ENCODE results near the gene ST6GALNAC1. TPM values are rescaled to one million over a fixed set of nuclear protein-coding genes. Genes with fewer than 3 reads are reported as not detected.

Gene ST6GALNAC1
- polyA plus RNA-seq, 3 donors = not detected

DNA sequence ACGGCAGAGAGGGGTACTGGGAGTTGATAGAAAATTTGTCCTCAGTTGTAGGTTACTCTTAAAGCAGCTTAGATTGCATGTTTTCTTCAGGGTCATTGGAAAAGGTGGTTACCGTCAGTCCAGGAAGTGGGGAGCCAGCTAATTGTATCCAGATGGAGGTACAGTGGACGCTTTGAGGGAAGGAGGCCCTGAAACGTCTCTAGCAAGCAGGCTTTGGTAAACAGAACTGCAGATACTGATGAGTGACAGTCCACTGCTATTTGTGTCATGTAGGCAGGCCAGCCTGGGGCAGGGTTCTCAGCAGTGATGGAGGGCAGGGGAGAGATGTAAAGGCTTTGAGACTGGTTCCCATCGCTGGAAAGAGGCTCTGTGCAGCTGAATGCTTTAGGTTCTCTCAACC is 30.2 kb upstream of the ST6GALNAC1 start:
- 75% methylated on average over 4 of the region's 5 CpGs for WGBS (ENCODE audit: insufficient coverage)
- H3K27me3 Mint-ChIP-seq (ENCODE audit: low read depth in 3 of 3) = peaks cover 0 to 4% (median 1%) of the 10 kb centered on the region in 3 donors
- H3K4me2 ChIP-seq (replicated peaks; ENCODE audit: extremely low read depth, low read length, poor library complexity, severe bottlenecking) = no peak overlapping the region
- no peaks in the 10 kb centered on the region for H3K36me3 Mint-ChIP-seq
- peak overlapping the region in 1 of 7 donors; percentile 58 for H3K27ac Mint-ChIP-seq
- intact Hi-C loops (cut with micrococcal nuclease) = loop anchor here (2.0 to 10.0 kb wide), 3 partner anchors 41 to 54 kb away; partner anchors contain the start of genes JMJD6 (in 2 of the 2) and METTL23 (in 2 of the 2)
- peaks cover 0 to 2% (median 0%) of the 10 kb centered on the region in 7 donors for H3K9me3 Mint-ChIP-seq
- no peaks in the 10 kb centered on the region for H3K9me3 ChIP-seq (replicated peaks in 1 of 2; ENCODE audit: control insufficient read depth in 1 of 2, insufficient read depth in 1 of 2, low read length in 2 of 2)
- TF ChIP-seq, protein P1, sequence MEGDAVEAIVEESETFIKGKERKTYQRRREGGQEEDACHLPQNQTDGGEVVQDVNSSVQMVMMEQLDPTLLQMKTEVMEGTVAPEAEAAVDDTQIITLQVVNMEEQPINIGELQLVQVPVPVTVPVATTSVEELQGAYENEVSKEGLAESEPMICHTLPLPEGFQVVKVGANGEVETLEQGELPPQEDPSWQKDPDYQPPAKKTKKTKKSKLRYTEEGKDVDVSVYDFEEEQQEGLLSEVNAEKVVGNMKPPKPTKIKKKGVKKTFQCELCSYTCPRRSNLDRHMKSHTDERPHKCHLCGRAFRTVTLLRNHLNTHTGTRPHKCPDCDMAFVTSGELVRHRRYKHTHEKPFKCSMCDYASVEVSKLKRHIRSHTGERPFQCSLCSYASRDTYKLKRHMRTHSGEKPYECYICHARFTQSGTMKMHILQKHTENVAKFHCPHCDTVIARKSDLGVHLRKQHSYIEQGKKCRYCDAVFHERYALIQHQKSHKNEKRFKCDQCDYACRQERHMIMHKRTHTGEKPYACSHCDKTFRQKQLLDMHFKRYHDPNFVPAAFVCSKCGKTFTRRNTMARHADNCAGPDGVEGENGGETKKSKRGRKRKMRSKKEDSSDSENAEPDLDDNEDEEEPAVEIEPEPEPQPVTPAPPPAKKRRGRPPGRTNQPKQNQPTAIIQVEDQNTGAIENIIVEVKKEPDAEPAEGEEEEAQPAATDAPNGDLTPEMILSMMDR (IDR thresholded peaks at IDR 0.05) = no peak
- no peak overlapping the region for H3K4me3 Mint-ChIP-seq
- no peaks in the 10 kb centered on the region for H3K79me2 ChIP-seq (ENCODE audit: insufficient read depth, low read length)
- peaks cover 18% of the 10 kb centered on the region for H3K4me1 Mint-ChIP-seq
- no peaks in the 10 kb centered on the region for H4K20me1 ChIP-seq (ENCODE audit: insufficient read depth, low read length)
- H3K4me3 ChIP-seq (replicated peaks in 1 of 3; ENCODE audit: low read depth in 2 of 3, low read length in 3 of 3) = no peak overlapping the region
- no peaks in the 10 kb centered on the region for H3K36me3 ChIP-seq (replicated peaks in 1 of 2; ENCODE audit: control insufficient read depth in 1 of 2, insufficient read depth in 2 of 2, low read length in 2 of 2)
- H3K9ac ChIP-seq (ENCODE audit: insufficient read depth, low read length, poor library complexity, severe bottlenecking) = no peak overlapping the region
- DNase-seq = no peak
- peaks cover 12 to 15% of the 10 kb centered on the region in 2 donors for H3K4me1 ChIP-seq (ENCODE audit: control insufficient read depth in 1 of 2, insufficient read depth in 2 of 2, low read length in 2 of 2)
- H3K27me3 ChIP-seq (ENCODE audit: control insufficient read depth in 2 of 2, insufficient read depth in 2 of 2, low read length in 2 of 2) = no peaks in the 10 kb centered on the region
- no peak overlapping the region for H2AFZ ChIP-seq (ENCODE audit: insufficient read depth, low read depth, low read length, poor library complexity, severe bottlenecking)
- no peak overlapping the region for H3K27ac ChIP-seq (ENCODE audit: low read depth in 1 of 2, low read length in 2 of 2)

DNA sequence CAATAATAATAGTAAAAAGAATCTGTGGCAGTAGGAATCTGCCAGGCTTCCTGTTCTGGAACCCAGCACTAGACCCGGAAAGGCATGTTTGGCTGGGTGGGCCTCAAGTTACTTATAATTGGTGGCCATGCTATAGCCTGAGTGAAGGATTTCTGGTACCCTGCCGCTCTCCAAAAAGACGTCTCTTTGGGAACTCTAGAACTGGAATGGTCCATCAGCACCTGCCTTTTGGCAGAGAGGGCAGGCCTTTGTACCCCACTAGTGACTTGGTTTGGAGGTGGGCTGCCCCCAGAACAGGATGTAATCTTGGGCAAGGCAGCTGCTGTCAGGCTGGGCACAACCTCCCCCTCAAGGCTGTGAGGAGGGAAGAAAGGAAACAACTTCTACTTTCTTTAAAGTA is 29.3 kb upstream of the ST6GALNAC1 start:
- Mint-ChIP-seq H3K9me3 (peaks cover 0 to 2% (median 0%) of the 10 kb centered on the region in 7 donors), H3K27ac (no peak overlapping the region), H3K27me3 (ENCODE audit: low read depth in 3 of 3) (peaks cover 0 to 6% (median 3%) of the 10 kb centered on the region in 3 donors), H3K36me3 (no peaks in the 10 kb centered on the region), H3K4me1 (peaks cover 18% of the 10 kb centered on the region), H3K4me3 (peak overlapping the region in 1 of 2 donors; percentile 81)
- Histone ChIP-seq H4K20me1 (ENCODE audit: insufficient read depth, low read length) (no peaks in the 10 kb centered on the region), H3K4me3 (replicated peaks in 1 of 3; ENCODE audit: low read depth in 2 of 3, low read length in 3 of 3) (no peak overlapping the region), H3K9ac (ENCODE audit: insufficient read depth, low read length, poor library complexity, severe bottlenecking) (no peak overlapping the region), H3K36me3 (replicated peaks in 1 of 2; ENCODE audit: control insufficient read depth in 1 of 2, insufficient read depth in 2 of 2, low read length in 2 of 2) (no peaks in the 10 kb centered on the region), H3K27ac (ENCODE audit: low read depth in 1 of 2, low read length in 2 of 2) (no peak overlapping the region), H3K79me2 (ENCODE audit: insufficient read depth, low read length) (no peaks in the 10 kb centered on the region), H2AFZ (ENCODE audit: insufficient read depth, low read depth, low read length, poor library complexity, severe bottlenecking) (no peak overlapping the region), H3K4me1 (ENCODE audit: control insufficient read depth in 1 of 2, insufficient read depth in 2 of 2, low read length in 2 of 2) (peaks cover 12 to 15% of the 10 kb centered on the region in 2 donors), H3K4me2 (replicated peaks; ENCODE audit: extremely low read depth, low read length, poor library complexity, severe bottlenecking) (no peak overlapping the region), H3K9me3 (replicated peaks in 1 of 2; ENCODE audit: control insufficient read depth in 1 of 2, insufficient read depth in 1 of 2, low read length in 2 of 2) (no peaks in the 10 kb centered on the region), H3K27me3 (ENCODE audit: control insufficient read depth in 2 of 2, insufficient read depth in 2 of 2, low read length in 2 of 2) (no peaks in the 10 kb centered on the region)
- TF ChIP-seq, protein P1 (IDR thresholded peaks at IDR 0.05) = no peak
- DNase-seq = no peak
- intact Hi-C loops (cut with micrococcal nuclease) = loop anchor here (5.0 to 10.0 kb wide), 2 partner anchors 52 to 54 kb away; partner anchors contain the start of genes JMJD6 (in 2 of the 2) and METTL23 (in 2 of the 2)
- WGBS (ENCODE audit: insufficient coverage) = 100% methylated on average over 3 of the region's 3 CpGs
